ACC112 (cell line): ENCODE results near the gene RAB9B.
"Not testable (repeated sequence)": the region's sequence is repeated elsewhere in the genome, so short reads cannot be mapped to it uniquely, and the experiment has no call there.

ENCODE experiments used
- H2AFZ ChIP-seq: fragments of 200-600 bp; sonication (generic); one replicate; pipeline ENCODE4 v1.6.0; 2017; ENCODE audit warnings: antibody characterized with exemption, low read length; ENCODE audit not compliant: unreplicated experiment
- H3K27ac ChIP-seq: fragments of 200-600 bp; sonication (generic); 2 replicates; pipeline ENCODE4 v1.5.1; 2014; ENCODE audit warnings: low read depth, mild to moderate bottlenecking, antibody characterized with exemption, low read length, moderate library complexity
- H3K27me3 ChIP-seq: fragments of 200-600 bp; sonication (generic); 2 replicates; pipeline ENCODE4 v1.6.1; 2014; ENCODE audit warnings: mild to moderate bottlenecking, antibody characterized with exemption, low read length, moderate library complexity, mixed read lengths; ENCODE audit not compliant: insufficient read depth
- H3K36me3 ChIP-seq: fragments of 200-600 bp; sonication (generic); 2 replicates; pipeline ENCODE4 v1.6.1; 2016; ENCODE audit warnings: mild to moderate bottlenecking, antibody characterized with exemption, low read length, moderate library complexity, mixed read lengths; ENCODE audit not compliant: insufficient read depth
- H3K4me1 ChIP-seq: fragments of 200-600 bp; sonication (generic); one replicate; pipeline ENCODE4 v1.6.1; 2016; ENCODE audit warnings: low read length, mixed read lengths; ENCODE audit not compliant: insufficient read depth, unreplicated experiment, control insufficient read depth
- H3K4me3 ChIP-seq: fragments of 200-600 bp; sonication (generic); 2 replicates; pipeline ENCODE4 v1.5.1; 2014; ENCODE audit warnings: mild to moderate bottlenecking, low read depth, low read length
- H3K79me2 ChIP-seq: fragments of 200-600 bp; sonication (generic); one replicate; pipeline ENCODE4 v1.6.0; 2016; ENCODE audit warnings: low read length; ENCODE audit not compliant: control insufficient read depth, unreplicated experiment, insufficient read depth

RAB9B gene

DNA sequence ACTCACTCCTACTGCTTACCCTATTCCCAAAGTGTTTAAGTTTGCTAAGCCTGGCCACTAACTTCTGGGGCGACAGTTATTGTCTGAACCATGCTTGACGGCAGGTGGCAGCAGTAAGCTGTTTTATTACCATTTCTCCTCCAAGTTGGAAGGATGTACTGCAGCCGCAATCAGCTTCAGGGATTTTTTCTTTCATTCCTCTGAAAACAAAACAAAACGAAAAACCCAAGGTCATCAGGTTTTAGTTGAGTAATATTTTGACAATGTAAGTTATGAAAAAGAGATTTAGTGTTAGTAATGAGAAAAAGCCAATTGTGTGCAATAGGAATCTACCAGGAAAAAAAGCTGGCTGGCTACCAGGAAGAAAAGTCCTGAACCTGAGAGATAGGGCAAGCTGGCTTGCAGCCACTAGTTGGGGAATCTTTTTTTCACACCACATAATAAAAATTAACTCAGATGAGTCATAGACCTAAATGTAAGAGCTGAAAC, 13.2 kb upstream of the RAB9B start:
- Histone ChIP-seq H3K27ac (peak overlapping the region; percentile 45), H3K4me3 (peak overlapping the region; percentile 37; the same call in 1 of the 2 replicates), H3K36me3 (no peaks in the 10 kb centered on the region), H3K27me3 (no peaks in the 10 kb centered on the region), H3K4me1 (peaks cover 31% of the 10 kb centered on the region), H3K79me2 (no peaks in the 10 kb centered on the region), H2AFZ (no peak overlapping the region)

DNA sequence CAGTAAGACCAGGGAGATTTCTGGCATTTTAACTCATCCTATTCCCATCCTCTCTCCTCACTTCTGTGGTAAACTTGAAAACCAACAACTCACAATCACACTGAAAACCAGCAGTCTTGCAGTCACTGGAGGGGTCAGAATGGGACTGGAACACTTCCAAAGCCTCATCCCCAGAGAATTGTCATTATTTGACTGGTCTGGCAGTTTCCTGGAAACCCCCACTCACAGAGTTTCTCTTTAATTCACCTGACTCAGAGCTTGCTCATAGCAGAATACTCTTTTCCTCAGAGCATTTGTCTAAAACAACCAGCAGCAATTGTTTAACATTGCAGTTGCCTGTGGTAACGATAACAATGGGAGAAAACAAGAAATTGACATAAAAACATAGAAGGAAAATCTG, 7.3 kb upstream of the RAB9B start:
- peaks cover 1% of the 10 kb centered on the region for H3K4me1 ChIP-seq
- H3K79me2 ChIP-seq: no peaks in the 10 kb centered on the region
- H3K27ac ChIP-seq: peak overlapping the region; percentile 69
- H3K27me3 ChIP-seq: no peaks in the 10 kb centered on the region
- H3K4me3 ChIP-seq: no peak overlapping the region
- no peak overlapping the region for H2AFZ ChIP-seq
- H3K36me3 ChIP-seq: no peaks in the 10 kb centered on the region

DNA sequence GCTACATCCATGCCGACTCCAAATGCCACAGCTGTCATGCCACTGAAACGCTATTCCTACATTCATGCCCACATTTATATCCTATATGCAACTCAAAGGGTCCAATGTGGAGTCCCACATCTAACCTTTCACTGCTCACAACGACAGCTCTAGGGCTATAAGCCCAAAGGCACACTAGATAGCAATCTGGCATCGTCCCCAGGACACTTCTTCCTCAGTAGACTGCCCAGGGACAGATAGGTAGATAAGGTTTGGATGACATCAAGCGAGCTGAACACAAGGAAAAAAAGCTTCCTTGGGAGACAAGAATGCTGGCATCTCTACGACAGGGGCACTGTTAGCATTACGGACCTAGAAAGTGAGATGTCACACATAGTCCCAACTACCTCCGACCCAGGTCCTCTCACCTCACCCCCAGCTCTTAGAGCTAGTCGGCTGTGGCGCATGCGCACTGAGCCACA, 685 bp downstream of the RAB9B start:
- Histone ChIP-seq H3K4me3 (peak overlapping the region; percentile 81), H3K4me1 (peaks cover 3% of the 10 kb centered on the region), H3K79me2 (no peaks in the 10 kb centered on the region), H3K27me3 (no peaks in the 10 kb centered on the region), H3K36me3 (no peaks in the 10 kb centered on the region), H2AFZ (peak overlapping the region; percentile 84), H3K27ac (no peak overlapping the region)

DNA sequence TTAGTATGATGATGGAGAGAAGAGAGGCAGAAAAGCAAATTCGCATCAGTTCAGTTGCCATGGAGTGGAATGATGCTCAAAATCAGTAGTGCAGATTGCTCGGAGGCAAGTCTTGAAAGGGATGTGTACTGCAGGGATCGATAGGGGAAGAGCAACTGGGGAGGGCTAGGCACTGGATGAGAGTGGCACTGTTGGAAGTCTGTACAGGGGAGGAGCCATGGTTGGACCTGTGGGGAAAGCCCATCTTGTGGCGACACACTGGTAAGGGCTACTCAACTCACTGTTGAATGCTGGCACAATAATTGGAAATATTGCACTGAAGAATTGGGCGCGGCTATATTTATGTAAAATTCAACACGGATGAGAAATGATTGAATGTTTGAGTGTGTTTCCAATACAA, 1.2 kb downstream of the RAB9B start:
- H3K79me2 ChIP-seq: no peaks in the 10 kb centered on the region
- H3K27ac ChIP-seq: no peak overlapping the region
- H3K27me3 ChIP-seq: no peaks in the 10 kb centered on the region
- no peak overlapping the region for H3K4me3 ChIP-seq
- no peak overlapping the region for H2AFZ ChIP-seq
- H3K4me1 ChIP-seq: peaks cover 3% of the 10 kb centered on the region
- no peaks in the 10 kb centered on the region for H3K36me3 ChIP-seq

DNA sequence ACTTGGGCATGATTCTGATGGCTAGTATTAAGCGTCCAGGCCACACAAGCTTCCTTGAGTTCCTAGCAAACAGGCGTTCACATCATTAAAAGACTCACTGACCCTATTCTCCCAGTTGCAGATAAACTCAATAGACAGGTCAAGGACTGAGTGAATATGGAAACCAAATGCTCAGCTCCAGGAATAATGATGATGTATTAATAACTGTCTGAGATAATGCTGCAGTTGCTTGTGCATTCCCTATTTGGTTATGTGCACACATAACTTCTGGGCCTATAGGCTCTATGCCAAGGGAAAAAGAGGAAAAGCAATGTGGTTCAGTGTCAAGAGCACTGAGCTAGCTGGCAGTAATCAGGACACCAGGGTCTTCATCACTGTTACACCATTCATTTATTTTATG, 3.5 kb downstream of the RAB9B start:
- Histone ChIP-seq H2AFZ (no peak overlapping the region), H3K4me1 (peaks cover 10% of the 10 kb centered on the region), H3K27ac (no peak overlapping the region), H3K4me3 (no peak overlapping the region), H3K36me3 (no peaks in the 10 kb centered on the region), H3K79me2 (no peaks in the 10 kb centered on the region), H3K27me3 (no peaks in the 10 kb centered on the region)

DNA sequence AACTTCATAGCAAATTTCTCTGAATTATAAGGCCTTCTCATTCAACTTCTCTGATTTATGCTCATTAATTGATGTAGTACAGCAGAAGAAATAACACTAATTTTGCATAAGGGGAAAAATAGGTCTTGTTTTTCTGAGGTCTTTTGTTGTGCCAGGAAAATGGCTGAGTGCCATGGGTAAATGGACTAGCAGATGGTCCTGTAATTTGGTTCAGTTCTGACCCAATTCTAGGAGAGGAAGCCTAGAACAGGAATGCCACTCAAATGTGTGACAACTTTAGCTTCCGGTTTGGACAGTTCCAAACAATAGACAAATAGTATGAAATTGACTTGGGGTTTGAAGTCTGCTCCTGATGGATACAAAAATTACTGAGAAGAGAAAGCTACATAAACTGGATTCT, 6.2 kb downstream of the RAB9B start:
- Histone ChIP-seq H3K4me1 (peaks cover 10% of the 10 kb centered on the region), H2AFZ (no peak overlapping the region)

DNA sequence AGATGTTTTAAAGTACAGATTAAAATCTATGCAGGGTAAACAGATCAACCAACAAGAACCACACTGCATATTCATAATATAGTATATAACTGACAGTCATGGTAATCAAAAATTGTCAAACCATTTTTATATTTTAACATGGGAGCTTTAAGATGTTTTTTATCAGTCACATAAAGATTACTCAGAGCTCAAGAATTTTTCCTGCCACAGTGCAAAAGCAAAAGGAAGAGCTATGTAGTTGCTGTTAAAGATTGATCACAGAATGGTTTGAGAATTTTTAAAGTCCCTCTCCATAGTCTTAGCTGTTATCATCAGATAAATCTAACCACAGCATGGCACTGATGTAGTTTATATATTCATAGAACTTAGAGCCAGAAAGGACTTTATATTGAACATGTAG, 8.5 kb downstream of the RAB9B start:
- Histone ChIP-seq H3K4me1 (peaks cover 15% of the 10 kb centered on the region), H3K27me3 (no peaks in the 10 kb centered on the region), H3K4me3 (no peak overlapping the region), H3K36me3 (no peaks in the 10 kb centered on the region), H3K27ac (no peak overlapping the region), H2AFZ (no peak overlapping the region), H3K79me2 (no peaks in the 10 kb centered on the region)

More for the DNA sequence above, 6.2 kb downstream of the RAB9B start:
- H3K4me3 ChIP-seq: no peak overlapping the region
- H3K79me2 ChIP-seq: no peaks in the 10 kb centered on the region
- no peak overlapping the region for H3K27ac ChIP-seq
- no peaks in the 10 kb centered on the region for H3K36me3 ChIP-seq
- H3K27me3 ChIP-seq: no peaks in the 10 kb centered on the region

DNA sequence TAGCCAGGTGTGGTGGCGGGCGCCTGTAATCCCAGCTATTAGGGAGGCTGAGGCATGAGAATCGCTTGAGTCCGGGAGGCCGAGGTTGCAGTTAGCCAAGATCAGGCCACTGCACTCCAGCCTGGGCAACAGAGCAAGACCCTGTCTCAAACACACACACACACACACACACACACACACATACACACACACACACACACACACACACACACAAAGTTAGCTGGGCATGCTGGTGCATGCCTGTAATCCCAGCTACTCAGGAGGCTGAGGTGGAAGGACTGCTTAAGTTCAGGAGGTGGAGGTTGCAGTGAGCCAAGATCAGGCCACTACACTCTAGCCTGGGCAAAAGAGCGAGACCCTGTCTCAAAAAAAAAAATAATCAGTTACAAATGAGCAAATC, 11.3 kb downstream of the RAB9B start:
- not testable (repeated sequence) for H3K27me3 ChIP-seq, H2AFZ ChIP-seq, H3K27ac ChIP-seq, H3K79me2 ChIP-seq, H3K4me3 ChIP-seq, H3K36me3 ChIP-seq
- H3K4me1 ChIP-seq: peaks cover 15% of the 10 kb centered on the region

DNA sequence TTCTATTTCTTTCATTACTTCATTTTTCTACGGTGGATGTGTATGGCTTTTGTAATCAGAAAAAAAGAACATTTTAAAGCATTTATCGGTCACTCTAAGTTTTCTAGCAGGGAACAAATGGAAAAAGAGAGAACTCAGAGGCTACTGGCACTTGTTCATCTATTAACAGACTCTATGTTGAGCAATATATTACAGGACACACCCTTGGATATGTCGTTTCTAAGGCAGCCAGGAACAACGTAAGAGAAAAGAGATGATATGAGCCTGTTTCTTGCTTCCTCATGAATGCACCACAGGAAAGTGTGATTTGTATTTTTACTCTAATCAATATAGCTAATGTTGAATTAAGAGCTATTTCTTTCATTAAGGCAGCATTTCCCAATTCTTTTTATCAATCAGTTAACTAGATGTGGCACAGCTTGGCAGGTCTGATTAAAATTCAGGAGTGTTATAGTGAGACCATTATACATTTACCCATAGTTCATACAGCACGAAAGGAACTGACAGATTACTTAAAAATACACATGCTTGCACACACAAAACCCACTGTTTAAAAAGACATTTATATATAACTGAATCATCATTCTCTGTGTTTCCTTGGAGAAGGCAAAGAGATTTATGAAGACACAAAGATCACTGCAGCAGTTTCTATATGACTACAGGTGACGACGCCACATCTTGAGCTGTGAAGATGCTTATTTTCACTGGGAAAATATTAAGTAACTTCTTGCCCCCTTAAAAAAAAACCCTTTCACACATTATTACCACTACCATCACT, 13.0 kb downstream of the RAB9B start:
- Histone ChIP-seq H3K4me1 (peaks cover 12% of the 10 kb centered on the region), H3K36me3 (no peaks in the 10 kb centered on the region), H3K4me3 (no peak overlapping the region), H3K27me3 (no peaks in the 10 kb centered on the region), H2AFZ (no peak overlapping the region), H3K79me2 (no peaks in the 10 kb centered on the region), H3K27ac (no peak overlapping the region)

DNA sequence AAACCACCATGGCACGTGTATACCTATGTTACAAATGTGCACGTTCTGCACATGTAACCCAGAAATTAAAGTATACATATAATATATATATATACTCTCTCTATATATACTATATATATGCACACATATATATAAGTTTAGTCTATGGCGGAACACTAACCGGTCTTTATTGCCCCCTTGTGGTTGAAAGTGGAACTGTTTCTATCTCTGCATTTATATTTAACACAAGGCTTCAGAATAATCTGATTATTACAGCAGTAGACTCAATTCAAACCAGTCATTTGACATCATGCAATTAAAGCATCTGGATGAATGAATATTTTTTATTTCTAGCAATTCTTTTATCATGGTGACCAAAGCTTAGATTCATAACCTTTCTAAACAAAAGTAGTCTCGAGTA, 14.6 kb downstream of the RAB9B start:
- H3K4me3 ChIP-seq: no peak overlapping the region
- no peaks in the 10 kb centered on the region for H3K79me2 ChIP-seq

DNA sequence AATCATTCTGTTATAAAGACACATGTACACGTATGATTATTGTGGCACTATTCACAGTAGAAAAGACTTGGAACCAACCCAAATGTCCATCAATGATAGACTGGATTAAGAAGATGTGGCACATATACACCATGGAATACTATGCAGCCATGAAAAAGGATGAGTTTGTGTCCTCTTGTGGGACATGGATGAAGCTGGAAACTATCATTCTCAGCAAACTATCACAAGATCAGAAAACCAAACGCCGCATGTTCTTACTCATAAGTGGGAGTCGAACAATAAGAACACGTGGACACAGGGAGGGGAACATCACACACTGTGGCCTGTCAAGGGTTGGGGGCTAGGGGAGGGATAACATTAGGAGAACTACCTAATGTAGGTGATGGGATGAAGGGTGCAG, 15.0 kb downstream of the RAB9B start:
- H3K27me3 ChIP-seq, H3K27ac ChIP-seq, H3K36me3 ChIP-seq, H3K4me1 ChIP-seq, H2AFZ ChIP-seq, H3K79me2 ChIP-seq, H3K4me3 ChIP-seq: not testable (repeated sequence)

More for the DNA sequence above, 14.6 kb downstream of the RAB9B start:
- H3K36me3 ChIP-seq: no peaks in the 10 kb centered on the region
- H2AFZ ChIP-seq: no peak overlapping the region
- peaks cover 5% of the 10 kb centered on the region for H3K4me1 ChIP-seq
- no peaks in the 10 kb centered on the region for H3K27me3 ChIP-seq
- no peak overlapping the region for H3K27ac ChIP-seq
